GM12878 (cell line): Measurements from ENCODE around the gene GLRX2.
"Not testable (repeated sequence)": the region's sequence is repeated elsewhere in the genome, so short reads cannot be mapped to it uniquely, and the experiment has no call there.

Experiments used
- CEBPB ChIP-seq, 2 experiments: fragments of 150-350 bp in 1 of 2; IDR thresholded peaks; 2 replicates each; pipeline ENCODE4 v1.6.1; 2012 to 2014; ENCODE audit warnings: low read depth in 2 of 2, low read length in 2 of 2, borderline replicate concordance in 1 of 2, inconsistent platforms in 1 of 2
- CTCF ChIP-seq, 3 experiments: IDR thresholded peaks in 2 of 3; conservative IDR thresholded peaks in 1 of 3; 2 replicates each; pipeline ENCODE4 v1.5.1; 2011; ENCODE audit warnings: low read depth in 3 of 3, low read length in 3 of 3, mild to moderate bottlenecking in 3 of 3, control low read depth in 2 of 3, moderate library complexity in 2 of 3, inconsistent platforms in 1 of 3, mixed read lengths in 1 of 3; ENCODE audit not compliant: control insufficient read depth in 2 of 3, insufficient read depth in 1 of 3; ENCODE audit errors: extremely low read depth in 1 of 3
- DPF2 ChIP-seq: fragments of 450-650 bp; IDR thresholded peaks from 2 replicates; pipeline ENCODE4 v1.6.1; 2017; ENCODE audit warnings: mild to moderate bottlenecking
- GABPA ChIP-seq: IDR thresholded peaks from 2 replicates; pipeline ENCODE4 v1.6.1; 2014; ENCODE audit warnings: antibody characterized with exemption, low read depth, mild to moderate bottlenecking, inconsistent platforms
- POLR2AphosphoS5 ChIP-seq: IDR thresholded peaks from 2 replicates; pipeline ENCODE4 v1.6.1; 2011; ENCODE audit warnings: mild to moderate bottlenecking, low read length, inconsistent platforms
- SMAD1 ChIP-seq: fragments of 450-650 bp; IDR thresholded peaks from 2 replicates; pipeline ENCODE4 v1.6.1; 2018; ENCODE audit warnings: mild to moderate bottlenecking, low read depth; ENCODE audit not compliant: partially characterized antibody
- TARDBP ChIP-seq: IDR thresholded peaks from 2 replicates; pipeline ENCODE4 v1.6.1; 2016; ENCODE audit warnings: borderline replicate concordance
- USF2 ChIP-seq: IDR thresholded peaks from 2 replicates; pipeline ENCODE4 v1.6.1; 2011; ENCODE audit warnings: low read depth, low read length, improper control_type of control experiment, borderline replicate concordance
- ZNF384 ChIP-seq: IDR thresholded peaks from 2 replicates; pipeline ENCODE4 v1.6.1; 2012; ENCODE audit warnings: low read depth, mild to moderate bottlenecking, low read length, improper control_type of control experiment, borderline replicate concordance
- TF ChIP-seq, protein P1 (sequence below): IDR thresholded peaks from 2 replicates; pipeline ENCODE4 v1.6.1; 2012; ENCODE audit warnings: low read depth, low read length, improper control_type of control experiment
- TF ChIP-seq, protein P2 (sequence below): fragments of 450-650 bp; IDR thresholded peaks from 2 replicates; pipeline ENCODE4 v1.6.1; 2016; ENCODE audit warnings: mild to moderate bottlenecking
- TF ChIP-seq, protein P3 (sequence below): fragments of 450-650 bp; conservative IDR thresholded peaks from 2 replicates; pipeline ENCODE4 v1.6.1; 2017; ENCODE audit warnings: mild to moderate bottlenecking, moderate library complexity

GRCh38 chr1:193117167-193117566 is 12.0 kb upstream of the GLRX2 start:
- not testable (repeated sequence) for TF ChIP-seq TARDBP; DPF2; CEBPB (IDR thresholded peaks at IDR 0.05; ENCODE audit: borderline replicate concordance in 1 of 2, low read depth in 2 of 2, low read length in 2 of 2); USF2; SMAD1; GABPA; POLR2AphosphoS5; ZNF384; CTCF (IDR thresholded peaks at IDR 0.05 in 2 of 3, conservative IDR thresholded peaks at IDR 0.05 in 1 of 3; ENCODE audit: control insufficient read depth in 2 of 3, extremely low read depth in 1 of 3, insufficient read depth in 1 of 3, low read depth in 3 of 3, low read length in 3 of 3)
- TF ChIP-seq, protein P1, sequence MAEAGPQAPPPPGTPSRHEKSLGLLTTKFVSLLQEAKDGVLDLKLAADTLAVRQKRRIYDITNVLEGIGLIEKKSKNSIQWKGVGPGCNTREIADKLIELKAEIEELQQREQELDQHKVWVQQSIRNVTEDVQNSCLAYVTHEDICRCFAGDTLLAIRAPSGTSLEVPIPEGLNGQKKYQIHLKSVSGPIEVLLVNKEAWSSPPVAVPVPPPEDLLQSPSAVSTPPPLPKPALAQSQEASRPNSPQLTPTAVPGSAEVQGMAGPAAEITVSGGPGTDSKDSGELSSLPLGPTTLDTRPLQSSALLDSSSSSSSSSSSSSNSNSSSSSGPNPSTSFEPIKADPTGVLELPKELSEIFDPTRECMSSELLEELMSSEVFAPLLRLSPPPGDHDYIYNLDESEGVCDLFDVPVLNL = not testable (repeated sequence)
- TF ChIP-seq, protein P2, sequence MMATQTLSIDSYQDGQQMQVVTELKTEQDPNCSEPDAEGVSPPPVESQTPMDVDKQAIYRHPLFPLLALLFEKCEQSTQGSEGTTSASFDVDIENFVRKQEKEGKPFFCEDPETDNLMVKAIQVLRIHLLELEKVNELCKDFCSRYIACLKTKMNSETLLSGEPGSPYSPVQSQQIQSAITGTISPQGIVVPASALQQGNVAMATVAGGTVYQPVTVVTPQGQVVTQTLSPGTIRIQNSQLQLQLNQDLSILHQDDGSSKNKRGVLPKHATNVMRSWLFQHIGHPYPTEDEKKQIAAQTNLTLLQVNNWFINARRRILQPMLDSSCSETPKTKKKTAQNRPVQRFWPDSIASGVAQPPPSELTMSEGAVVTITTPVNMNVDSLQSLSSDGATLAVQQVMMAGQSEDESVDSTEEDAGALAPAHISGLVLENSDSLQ = not testable (repeated sequence)
- TF ChIP-seq, protein P3, sequence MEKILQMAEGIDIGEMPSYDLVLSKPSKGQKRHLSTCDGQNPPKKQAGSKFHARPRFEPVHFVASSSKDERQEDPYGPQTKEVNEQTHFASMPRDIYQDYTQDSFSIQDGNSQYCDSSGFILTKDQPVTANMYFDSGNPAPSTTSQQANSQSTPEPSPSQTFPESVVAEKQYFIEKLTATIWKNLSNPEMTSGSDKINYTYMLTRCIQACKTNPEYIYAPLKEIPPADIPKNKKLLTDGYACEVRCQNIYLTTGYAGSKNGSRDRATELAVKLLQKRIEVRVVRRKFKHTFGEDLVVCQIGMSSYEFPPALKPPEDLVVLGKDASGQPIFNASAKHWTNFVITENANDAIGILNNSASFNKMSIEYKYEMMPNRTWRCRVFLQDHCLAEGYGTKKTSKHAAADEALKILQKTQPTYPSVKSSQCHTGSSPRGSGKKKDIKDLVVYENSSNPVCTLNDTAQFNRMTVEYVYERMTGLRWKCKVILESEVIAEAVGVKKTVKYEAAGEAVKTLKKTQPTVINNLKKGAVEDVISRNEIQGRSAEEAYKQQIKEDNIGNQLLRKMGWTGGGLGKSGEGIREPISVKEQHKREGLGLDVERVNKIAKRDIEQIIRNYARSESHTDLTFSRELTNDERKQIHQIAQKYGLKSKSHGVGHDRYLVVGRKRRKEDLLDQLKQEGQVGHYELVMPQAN = not testable (repeated sequence)
